ENCODE data around the gene GCNT2.
"Not testable (repeated sequence)": the region's sequence is repeated elsewhere in the genome, so short reads cannot be mapped to it uniquely, and the experiment has no call there.

GCNT2 gene

DNA sequence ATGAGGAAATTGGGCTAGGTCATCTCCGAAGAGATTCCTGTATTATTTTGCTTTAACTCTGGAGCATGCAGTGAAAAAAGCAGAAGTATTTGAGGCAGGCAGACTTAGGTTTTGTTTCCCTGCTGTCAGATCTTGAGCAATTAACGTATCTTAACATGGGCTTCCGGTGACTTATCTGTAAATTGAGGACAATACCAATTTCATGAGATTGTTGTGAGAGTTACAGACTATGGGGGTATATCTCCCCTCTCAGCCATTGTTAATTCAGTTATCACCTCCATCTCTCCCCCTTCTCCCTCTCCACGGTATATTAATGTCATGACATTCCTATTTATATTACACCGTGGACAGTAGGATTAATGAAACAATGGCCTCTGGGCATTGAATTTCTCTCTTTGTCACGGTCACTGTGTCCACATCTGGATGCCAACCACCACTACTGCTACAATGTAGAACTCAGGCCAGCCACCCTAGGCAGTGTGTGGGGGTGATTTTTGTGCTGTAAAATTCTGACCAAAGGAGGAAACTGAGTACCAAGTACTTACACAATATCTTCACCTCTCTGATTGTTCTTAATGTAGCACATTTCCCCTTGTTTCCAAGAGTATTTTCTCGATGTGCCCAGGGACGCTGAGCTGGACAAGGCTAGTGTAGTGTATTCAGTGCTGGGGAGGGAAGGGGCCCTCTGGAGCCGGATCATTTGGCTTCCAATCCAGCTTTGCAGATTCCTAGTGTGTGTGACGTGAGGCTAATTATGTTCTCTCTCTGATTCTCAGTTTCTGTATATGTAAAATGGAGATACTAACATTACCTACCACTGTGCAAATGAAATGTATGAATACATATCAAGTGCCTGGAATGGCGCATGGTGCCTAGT is 77.2 kb downstream of the GCNT2 start:
- Histone ChIP-seq H3K9me3 (ENCODE audit: insufficient read depth, low read depth, low read length) (no peaks in the 10 kb centered on the region), H3K9ac (ENCODE audit: low read depth, low read length) (no peak overlapping the region), H3K4me3 (ENCODE audit: low read length) (no peak overlapping the region), H3K36me3 (ENCODE audit: insufficient read depth, low read depth, low read length) (peaks cover 4% of the 10 kb centered on the region; the same call in 1 of the 2 replicates), H3K4me1 (ENCODE audit: insufficient read depth, low read length) (peaks cover 38% of the 10 kb centered on the region), H3K27ac (ENCODE audit: low read length) (no peak overlapping the region), H3K27me3 (ENCODE audit: insufficient read depth, low read length) (no peaks in the 10 kb centered on the region)

DNA sequence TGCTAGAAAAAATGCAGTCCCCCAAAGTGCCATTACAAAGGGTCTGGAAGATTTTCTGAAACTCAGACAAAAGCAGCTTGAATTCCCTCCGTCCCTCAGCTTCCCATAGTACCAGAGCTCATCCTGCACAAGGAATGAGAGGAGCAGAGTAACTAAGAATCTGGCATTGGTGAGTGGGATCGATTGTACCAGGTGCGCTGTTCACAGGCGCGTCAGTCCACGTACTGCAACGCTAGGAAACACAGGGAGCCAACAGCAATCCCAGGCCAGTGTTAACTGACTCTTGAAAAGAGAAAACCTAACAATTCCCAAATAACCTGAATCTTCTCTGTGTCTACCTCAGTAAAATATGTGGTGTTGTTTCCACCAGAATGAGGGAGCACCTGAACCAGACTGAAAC is 77.9 kb downstream of the GCNT2 start:
- Histone ChIP-seq H3K4me3 (ENCODE audit: low read length) (no peak overlapping the region), H3K27ac (ENCODE audit: low read length) (no peak overlapping the region), H3K9me3 (ENCODE audit: insufficient read depth, low read depth, low read length) (no peaks in the 10 kb centered on the region), H3K9ac (ENCODE audit: low read depth, low read length) (no peak overlapping the region), H3K4me1 (ENCODE audit: insufficient read depth, low read length) (peaks cover 34% of the 10 kb centered on the region), H3K36me3 (ENCODE audit: insufficient read depth, low read depth, low read length) (peaks cover 4% of the 10 kb centered on the region; the same call in 1 of the 2 replicates), H3K27me3 (ENCODE audit: insufficient read depth, low read length) (no peaks in the 10 kb centered on the region)

- H3K9me3 ChIP-seq (ENCODE audit: insufficient read depth, low read depth, low read length); H3K4me3 ChIP-seq (ENCODE audit: low read length); H3K9ac ChIP-seq (ENCODE audit: low read depth, low read length); H3K27ac ChIP-seq (ENCODE audit: low read length); H3K36me3 ChIP-seq (ENCODE audit: insufficient read depth, low read depth, low read length); H3K27me3 ChIP-seq (ENCODE audit: insufficient read depth, low read length): not testable (repeated sequence)
- peaks cover 26% of the 10 kb centered on the region for H3K4me1 ChIP-seq (ENCODE audit: insufficient read depth, low read length)
Observed at GRCh38 chr6:10600681-10601080, 79.5 kb downstream of the GCNT2 start.

DNA sequence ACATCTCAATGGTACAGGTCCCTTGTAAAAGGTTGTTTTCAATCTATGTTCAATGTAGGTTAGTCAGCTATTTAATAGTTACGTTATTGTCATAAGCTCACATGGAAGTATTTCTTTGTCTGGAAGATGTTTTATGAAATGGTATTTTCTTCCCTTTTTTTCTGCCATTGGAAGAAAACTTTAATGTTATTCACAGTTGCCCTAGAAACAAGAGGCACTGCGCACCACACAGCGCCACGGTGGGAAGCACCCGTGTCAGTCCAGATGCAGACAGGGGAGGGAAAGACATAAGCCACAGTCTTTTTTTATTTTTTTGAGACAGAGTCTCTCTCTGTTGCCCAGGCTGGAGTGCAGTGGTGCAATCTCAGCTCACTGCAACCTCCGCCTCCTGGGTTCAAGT is 82.1 kb downstream of the GCNT2 start:
- no peaks in the 10 kb centered on the region for H3K27me3 ChIP-seq (ENCODE audit: insufficient read depth, low read length)
- H3K36me3 ChIP-seq (ENCODE audit: insufficient read depth, low read depth, low read length): peaks cover 9% of the 10 kb centered on the region; the same call in 1 of the 2 replicates
- H3K9ac ChIP-seq (ENCODE audit: low read depth, low read length): no peak overlapping the region
- no peak overlapping the region for H3K4me3 ChIP-seq (ENCODE audit: low read length)
- no peak overlapping the region for H3K27ac ChIP-seq (ENCODE audit: low read length)
- H3K9me3 ChIP-seq (ENCODE audit: insufficient read depth, low read depth, low read length): no peaks in the 10 kb centered on the region
- H3K4me1 ChIP-seq (ENCODE audit: insufficient read depth, low read length): peaks cover 12% of the 10 kb centered on the region

- Histone ChIP-seq H3K4me3 (ENCODE audit: low read length) (no peak overlapping the region), H3K9ac (ENCODE audit: low read depth, low read length) (no peak overlapping the region), H3K27me3 (ENCODE audit: insufficient read depth, low read length) (no peaks in the 10 kb centered on the region), H3K4me1 (ENCODE audit: insufficient read depth, low read length) (peaks cover 15% of the 10 kb centered on the region), H3K9me3 (ENCODE audit: insufficient read depth, low read depth, low read length) (no peaks in the 10 kb centered on the region), H3K27ac (ENCODE audit: low read length) (no peak overlapping the region), H3K36me3 (ENCODE audit: insufficient read depth, low read depth, low read length) (0 out of 2 replicates have a peak, but pooled peaks cover 13% of the 10 kb centered on the region)
Observed at GRCh38 chr6:10609038-10609437, 87.9 kb downstream of the GCNT2 start.

DNA sequence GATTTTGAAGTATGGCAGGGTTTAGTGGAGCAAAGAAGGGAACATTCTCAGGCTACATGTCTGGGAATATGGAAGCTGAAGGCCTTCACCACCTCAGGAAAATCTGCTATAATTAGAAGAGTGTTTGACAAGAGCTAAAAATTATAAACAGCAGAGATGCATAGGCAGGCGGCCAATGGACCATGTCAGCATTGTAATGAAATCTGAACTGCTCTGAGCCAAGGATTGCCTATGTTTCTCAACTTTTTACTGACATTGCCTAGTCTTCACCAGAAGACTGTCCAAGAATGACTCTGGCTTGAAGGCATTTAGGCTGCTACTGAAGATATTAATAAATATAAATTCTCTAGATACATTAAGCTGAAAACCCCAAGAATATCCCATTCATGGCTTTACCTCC is 89.1 kb downstream of the GCNT2 start:
- H3K9me3 ChIP-seq (ENCODE audit: insufficient read depth, low read depth, low read length): no peaks in the 10 kb centered on the region
- H3K36me3 ChIP-seq (ENCODE audit: insufficient read depth, low read depth, low read length): 0 out of 2 replicates have a peak, but pooled peaks cover 13% of the 10 kb centered on the region
- H3K27ac ChIP-seq (ENCODE audit: low read length): no peak overlapping the region
- peaks cover 15% of the 10 kb centered on the region for H3K4me1 ChIP-seq (ENCODE audit: insufficient read depth, low read length)
- no peak overlapping the region for H3K4me3 ChIP-seq (ENCODE audit: low read length)
- H3K9ac ChIP-seq (ENCODE audit: low read depth, low read length): no peak overlapping the region
- no peaks in the 10 kb centered on the region for H3K27me3 ChIP-seq (ENCODE audit: insufficient read depth, low read length)

- H3K9me3 ChIP-seq (ENCODE audit: insufficient read depth, low read depth, low read length): no peaks in the 10 kb centered on the region
- no peak overlapping the region for H3K9ac ChIP-seq (ENCODE audit: low read depth, low read length)
- H3K27ac ChIP-seq (ENCODE audit: low read length): no peak overlapping the region
- peaks cover 15% of the 10 kb centered on the region for H3K4me1 ChIP-seq (ENCODE audit: insufficient read depth, low read length)
- no peak overlapping the region for H3K4me3 ChIP-seq (ENCODE audit: low read length)
- H3K27me3 ChIP-seq (ENCODE audit: insufficient read depth, low read length): no peaks in the 10 kb centered on the region
- 0 out of 2 replicates have a peak, but pooled peaks cover 11% of the 10 kb centered on the region for H3K36me3 ChIP-seq (ENCODE audit: insufficient read depth, low read depth, low read length)
Observed at GRCh38 chr6:10612161-10612560, 91.0 kb downstream of the GCNT2 start.

- H3K4me3 ChIP-seq (ENCODE audit: low read length): 0 out of 2 replicates have a peak overlapping the region, but pooled peaks have one; percentile 26
Observed at GRCh38 chr6:10613077-10613476, 91.9 kb downstream of the GCNT2 start.

DNA sequence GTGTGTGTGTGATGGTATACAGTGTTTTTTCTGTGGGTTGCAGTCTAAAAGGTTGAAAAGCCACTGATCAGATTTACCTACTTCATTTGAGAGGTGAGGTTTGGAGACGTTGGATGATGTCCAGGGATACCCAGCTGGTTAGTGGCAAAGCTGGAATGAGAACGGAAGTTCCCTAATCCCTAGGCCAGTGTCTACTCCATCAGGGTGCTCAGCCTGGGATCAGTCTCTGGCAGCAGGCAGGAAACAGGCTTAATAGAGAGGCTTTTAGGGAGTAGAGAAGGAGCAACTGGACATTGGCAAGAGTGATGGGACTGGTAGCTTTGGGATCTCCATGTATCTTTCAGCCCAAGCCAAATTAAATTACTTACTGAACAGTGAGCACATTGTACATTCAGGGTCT is 92.6 kb downstream of the GCNT2 start:
- H3K9ac ChIP-seq (ENCODE audit: low read depth, low read length): no peak overlapping the region
- H3K27ac ChIP-seq (ENCODE audit: low read length): no peak overlapping the region
- H3K4me1 ChIP-seq (ENCODE audit: insufficient read depth, low read length): peaks cover 15% of the 10 kb centered on the region
- 0 out of 2 replicates have a peak, but pooled peaks cover 6% of the 10 kb centered on the region for H3K36me3 ChIP-seq (ENCODE audit: insufficient read depth, low read depth, low read length)
- H3K4me3 ChIP-seq (ENCODE audit: low read length): no peak overlapping the region
- no peaks in the 10 kb centered on the region for H3K27me3 ChIP-seq (ENCODE audit: insufficient read depth, low read length)
- H3K9me3 ChIP-seq (ENCODE audit: insufficient read depth, low read depth, low read length): no peaks in the 10 kb centered on the region

More at GRCh38 chr6:10613077-10613476, 91.9 kb downstream of the GCNT2 start:
- Histone ChIP-seq H3K27ac (ENCODE audit: low read length) (no peak overlapping the region), H3K9ac (ENCODE audit: low read depth, low read length) (no peak overlapping the region; the same call in 1 of the 2 replicates), H3K36me3 (ENCODE audit: insufficient read depth, low read depth, low read length) (0 out of 2 replicates have a peak, but pooled peaks cover 8% of the 10 kb centered on the region), H3K9me3 (ENCODE audit: insufficient read depth, low read depth, low read length) (no peaks in the 10 kb centered on the region), H3K4me1 (ENCODE audit: insufficient read depth, low read length) (peaks cover 15% of the 10 kb centered on the region), H3K27me3 (ENCODE audit: insufficient read depth, low read length) (no peaks in the 10 kb centered on the region)

DNA sequence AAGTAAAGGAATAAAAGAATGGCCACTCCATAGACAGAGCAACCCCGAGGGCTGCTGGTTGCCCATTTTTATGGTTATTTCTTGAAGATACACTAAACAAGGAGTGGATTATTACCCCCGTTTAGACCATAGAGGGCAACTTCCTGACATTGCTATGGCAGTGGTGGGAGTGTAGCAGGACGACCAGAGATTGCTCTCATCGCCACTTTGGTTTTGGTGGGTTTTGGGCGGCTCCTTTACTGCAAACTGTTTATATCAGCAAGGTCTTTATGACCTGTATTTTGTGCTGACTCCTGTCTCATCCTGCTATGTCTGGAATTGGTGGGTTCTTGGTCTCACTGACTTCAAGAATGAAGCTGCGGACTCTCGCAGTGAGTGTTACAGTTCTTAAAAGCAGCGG is 94.5 kb downstream of the GCNT2 start:
- no peak overlapping the region for H3K4me3 ChIP-seq (ENCODE audit: low read length)
- peaks cover 4% of the 10 kb centered on the region; the same call in 1 of the 2 replicates for H3K36me3 ChIP-seq (ENCODE audit: insufficient read depth, low read depth, low read length)
- H3K9me3 ChIP-seq (ENCODE audit: insufficient read depth, low read depth, low read length): no peaks in the 10 kb centered on the region
- no peak overlapping the region for H3K9ac ChIP-seq (ENCODE audit: low read depth, low read length)
- H3K27ac ChIP-seq (ENCODE audit: low read length): no peak overlapping the region
- no peaks in the 10 kb centered on the region for H3K27me3 ChIP-seq (ENCODE audit: insufficient read depth, low read length)
- H3K4me1 ChIP-seq (ENCODE audit: insufficient read depth, low read length): peaks cover 15% of the 10 kb centered on the region

- H3K27ac ChIP-seq (ENCODE audit: low read length); H3K4me3 ChIP-seq (ENCODE audit: low read length); H3K9me3 ChIP-seq (ENCODE audit: insufficient read depth, low read depth, low read length); H3K9ac ChIP-seq (ENCODE audit: low read depth, low read length); H3K27me3 ChIP-seq (ENCODE audit: insufficient read depth, low read length); H3K36me3 ChIP-seq (ENCODE audit: insufficient read depth, low read depth, low read length): not testable (repeated sequence)
- peaks cover 15% of the 10 kb centered on the region for H3K4me1 ChIP-seq (ENCODE audit: insufficient read depth, low read length)
Observed at GRCh38 chr6:10616266-10616665, 95.1 kb downstream of the GCNT2 start.
